MM.1S (cell line): ENCODE measurements around the gene MARF1.

Experiments
- EZH2 ChIP-seq: fragments of 300-600 bp; sonication (generic); optimal IDR thresholded peaks from 2 replicates; pipeline ENCODE3; 2017; ENCODE audit warnings: low read depth, mild to moderate bottlenecking, antibody characterized with exemption, low read length, mixed read lengths
- EZH2phosphoT487 ChIP-seq: fragments of 300-600 bp; sonication (generic); IDR thresholded peaks from 2 replicates; pipeline ENCODE4 v1.6.1; 2018; ENCODE audit warnings: antibody characterized with exemption, low read length
- TF ChIP-seq, protein P1 (sequence below): fragments of 300-600 bp; sonication (generic); IDR thresholded peaks from 2 replicates; pipeline ENCODE4 v1.5.1; 2016; ENCODE audit warnings: antibody characterized with exemption, low read length, mixed read lengths

DNA sequence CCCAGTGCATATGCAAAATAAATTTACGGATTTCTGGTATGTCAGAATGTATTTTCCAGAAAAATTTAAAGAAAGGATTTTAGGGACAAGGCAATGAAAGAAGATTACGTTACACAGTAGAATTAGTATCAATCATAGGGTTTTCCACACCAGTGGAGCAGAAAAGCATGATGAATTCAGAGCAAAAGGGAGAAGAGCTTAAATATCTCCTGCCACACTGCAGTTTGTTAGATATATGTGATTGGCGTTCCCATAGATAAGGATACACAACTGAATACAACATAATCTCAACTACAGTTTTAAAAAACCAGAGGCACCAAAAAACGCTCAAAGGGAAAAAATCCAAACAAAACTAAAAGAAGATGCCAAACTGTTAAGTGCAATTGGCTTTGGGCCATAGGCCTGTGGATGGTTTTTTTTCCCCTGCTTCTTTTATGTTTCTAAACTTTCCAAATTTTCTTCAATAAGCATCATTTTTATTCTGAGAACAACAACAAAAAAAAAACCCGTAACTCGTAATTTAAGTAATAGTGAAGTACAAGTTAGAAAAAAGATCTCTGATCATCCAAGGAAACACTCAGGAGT, 22.3 kb downstream of the MARF1 start:
- TF ChIP-seq, protein P1, sequence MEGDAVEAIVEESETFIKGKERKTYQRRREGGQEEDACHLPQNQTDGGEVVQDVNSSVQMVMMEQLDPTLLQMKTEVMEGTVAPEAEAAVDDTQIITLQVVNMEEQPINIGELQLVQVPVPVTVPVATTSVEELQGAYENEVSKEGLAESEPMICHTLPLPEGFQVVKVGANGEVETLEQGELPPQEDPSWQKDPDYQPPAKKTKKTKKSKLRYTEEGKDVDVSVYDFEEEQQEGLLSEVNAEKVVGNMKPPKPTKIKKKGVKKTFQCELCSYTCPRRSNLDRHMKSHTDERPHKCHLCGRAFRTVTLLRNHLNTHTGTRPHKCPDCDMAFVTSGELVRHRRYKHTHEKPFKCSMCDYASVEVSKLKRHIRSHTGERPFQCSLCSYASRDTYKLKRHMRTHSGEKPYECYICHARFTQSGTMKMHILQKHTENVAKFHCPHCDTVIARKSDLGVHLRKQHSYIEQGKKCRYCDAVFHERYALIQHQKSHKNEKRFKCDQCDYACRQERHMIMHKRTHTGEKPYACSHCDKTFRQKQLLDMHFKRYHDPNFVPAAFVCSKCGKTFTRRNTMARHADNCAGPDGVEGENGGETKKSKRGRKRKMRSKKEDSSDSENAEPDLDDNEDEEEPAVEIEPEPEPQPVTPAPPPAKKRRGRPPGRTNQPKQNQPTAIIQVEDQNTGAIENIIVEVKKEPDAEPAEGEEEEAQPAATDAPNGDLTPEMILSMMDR = no peak
- TF ChIP-seq EZH2 (no peak), EZH2phosphoT487 (no peak)
